Fibroblast of pulmonary artery (primary cell): ENCODE data around the gene TMEM86B.

Source experiments
- DNase-seq: peaks from one replicate; pipeline ENCODE4 v3.0.0-alpha.2; 2010; ENCODE audit warnings: low read depth
- H3K4me3 ChIP-seq: replicated peaks from 2 replicates; pipeline ENCODE4 v1.5.1; 2011; ENCODE audit warnings: low read depth, mild to moderate bottlenecking, control low read depth, low read length, moderate library complexity
- CTCF ChIP-seq: IDR thresholded peaks from 2 replicates; pipeline ENCODE4 v1.5.1; 2011; ENCODE audit warnings: mild to moderate bottlenecking, control low read depth, low read length, inconsistent platforms; ENCODE audit errors: missing control alignments

Gene TMEM86B

GRCh38 chr19:55257461-55258420 lies 29.2 kb upstream of the TMEM86B start:
- H3K4me3 ChIP-seq = peak overlapping the region; percentile 79
- no peak for TF ChIP-seq CTCF
- DNase-seq = peak; percentile 5

- DNase-seq = peak; percentile 6
- peak overlapping the region; percentile 79 for H3K4me3 ChIP-seq
- no peak for TF ChIP-seq CTCF
These were observed 28.2 kb upstream of the TMEM86B start for GRCh38 chr19:55256562-55257460.

GRCh38 chr19:55255618-55256423 lies 27.3 kb upstream of the TMEM86B start:
- peak; percentile 26 for DNase-seq
- no peak for TF ChIP-seq CTCF
- H3K4me3 ChIP-seq = peak overlapping the region; percentile 10

GRCh38 chr19:55254625-55254977 lies 26.0 kb upstream of the TMEM86B start:
- DNase-seq = no peak
- no peak overlapping the region for H3K4me3 ChIP-seq
- TF ChIP-seq CTCF = no peak

GRCh38 chr19:55253842-55254624 lies 25.5 kb upstream of the TMEM86B start:
- TF ChIP-seq CTCF = no peak
- DNase-seq = no peak
- H3K4me3 ChIP-seq = no peak overlapping the region
